PC-9 (cell line): Measurements from ENCODE around the gene ZMYND19. TPM values are rescaled to one million over a fixed set of nuclear protein-coding genes. Genes with fewer than 3 reads are reported as not detected.
A peak's percentile ranks its signal among the peaks of the same experiment; 100 is the strongest.
"Not testable (repeated sequence)": the region's sequence is repeated elsewhere in the genome, so short reads cannot be mapped to it uniquely, and the experiment has no call there.

Experiments used
- BruUV-seq: library from RNA; stranded (reverse); fragments of 400-500 nt; replicated peaks from 2 replicates; lab custom pipeline; 2021; lab: Mats Ljungman, UMichigan
- CTCF ChIA-PET: fragments of 300-600 bp; sonication (Branson Sonifier 250); formaldehyde crosslinking; loops from one replicate; lab custom pipeline; 2022; ENCODE audit warnings: antibody characterized with exemption; lab: Charles Lee
- POLR2A ChIA-PET: fragments of 300-600 bp; sonication (Branson Sonifier 250); formaldehyde crosslinking; loops from one replicate; lab custom pipeline; 2022; ENCODE audit warnings: antibody characterized with exemption; ENCODE audit not compliant: unreplicated experiment; lab: Charles Lee
- DNase-seq, 2 experiments: peaks; one replicate each; pipeline versions ENCODE4 v3.0.0 to v3.0.0-alpha.2; 2015 to 2022; ENCODE audit warnings: mixed read lengths in 1 of 2
- H2AFZ ChIP-seq: fragments of 200-600 bp; sonication (generic); 2 replicates; pipeline ENCODE4 v1.8.1; 2017; ENCODE audit warnings: antibody characterized with exemption
- H3F3A ChIP-seq: fragments of 200-600 bp; sonication (generic); 2 replicates; pipeline ENCODE4 v1.8.1; 2017; ENCODE audit warnings: antibody characterized with exemption, mild to moderate bottlenecking, low read depth; ENCODE audit not compliant: insufficient read depth
- H3K27ac ChIP-seq: fragments of 200-600 bp; sonication (generic); 2 replicates; pipeline ENCODE4 v1.6.1; 2016; ENCODE audit warnings: mixed run types
- H3K27me3 ChIP-seq: fragments of 200-600 bp; sonication (generic); 2 replicates; pipeline ENCODE4 v1.6.1; 2016; ENCODE audit warnings: low read depth, mixed run types; ENCODE audit not compliant: insufficient read depth
- H3K36me3 ChIP-seq: fragments of 200-600 bp; sonication (generic); 2 replicates; pipeline ENCODE4 v1.6.1; 2016; ENCODE audit warnings: low read depth, mixed run types
- H3K4me1 ChIP-seq: fragments of 200-600 bp; sonication (generic); replicated peaks from 2 replicates; pipeline ENCODE4 v1.6.1; 2016; ENCODE audit warnings: mixed run types; ENCODE audit not compliant: insufficient read depth
- H3K4me2 ChIP-seq: fragments of 200-600 bp; sonication (generic); 2 replicates; pipeline ENCODE4 v1.6.1; 2017; ENCODE audit warnings: mixed run types
- H3K4me3 ChIP-seq: fragments of 200-600 bp; sonication (generic); 2 replicates; pipeline ENCODE4 v1.6.1; 2016; ENCODE audit warnings: mixed run types
- H3K79me2 ChIP-seq: fragments of 200-600 bp; sonication (generic); 2 replicates; pipeline ENCODE4 v1.6.1; 2017; ENCODE audit warnings: low read depth, mixed run types
- H3K9me2 ChIP-seq: fragments of 200-600 bp; sonication (generic); 2 replicates; pipeline ENCODE4 v1.8.1; 2017; ENCODE audit warnings: mild to moderate bottlenecking; ENCODE audit not compliant: insufficient read depth
- H3K9me3 ChIP-seq: fragments of 200-600 bp; sonication (generic); 2 replicates; pipeline ENCODE4 v1.8.1; 2016; ENCODE audit warnings: low read depth; ENCODE audit not compliant: insufficient read depth
- H4K20me1 ChIP-seq: fragments of 200-600 bp; sonication (generic); 2 replicates; pipeline ENCODE4 v1.8.1; 2017; ENCODE audit not compliant: insufficient read depth
- CTCF ChIP-seq: fragments of 200-600 bp; sonication (generic); conservative IDR thresholded peaks from 2 replicates; pipeline ENCODE4 v1.6.1; 2017; ENCODE audit warnings: mixed run types, antibody characterized with exemption, mild to moderate bottlenecking, moderate library complexity
- EZH2 ChIP-seq: fragments of 200-600 bp; sonication (generic); IDR thresholded peaks from 2 replicates; pipeline ENCODE4 v1.8.0; 2017; ENCODE audit warnings: antibody characterized with exemption, low read depth
- intact Hi-C: fragments of 100-400 bp; cut with micrococcal nuclease; formaldehyde crosslinking; loops from one replicate; pipeline ENCODE4 v1.10.0; 2022; ENCODE audit not compliant: unreplicated experiment
- total RNA-seq: library from RNA; stranded (reverse); gene quantifications from 2 replicates; pipeline ENCODE4 v1.2.3, GENCODE V29; 2021

The ZMYND19 gene
- total RNA-seq, 1 experiment from 2014 or later = 47.7 TPM

GRCh38 chr9:137552022-137552768 is 38.1 kb downstream of the ZMYND19 start:
- peak overlapping the region; percentile 74; the same call in 1 of the 2 replicates for H2AFZ ChIP-seq
- peaks cover 39% of the 10 kb centered on the region for H3F3A ChIP-seq
- DNase-seq = no peak
- peak overlapping the region; percentile 82 for H3K4me3 ChIP-seq
- H3K4me2 ChIP-seq = peak overlapping the region; percentile 82
- no peaks in the 10 kb centered on the region for H3K9me3 ChIP-seq
- H3K79me2 ChIP-seq = no peaks in the 10 kb centered on the region
- intact Hi-C loops = loop anchor here (5.0 kb wide), 1 partner anchor 60 kb away; no protein-coding TSS in a partner anchor
- H4K20me1 ChIP-seq = peaks cover 14% of the 10 kb centered on the region; the same call in 1 of the 2 replicates
- no peaks in the 10 kb centered on the region for H3K36me3 ChIP-seq
- BruUV-seq = TSS peak; percentile 97
- TF ChIP-seq CTCF = no peak
- no peak for TF ChIP-seq EZH2
- ChIA-PET CTCF (interaction anchor here (0.6 to 0.7 kb wide), 3 partner anchors 39 to 227 kb away, joined by 3 to 16 read pairs (median 8); no protein-coding TSS in a partner anchor), POLR2A (interaction anchor here (0.6 kb wide), 1 partner anchor 258 kb away, joined by 24 read pairs; no protein-coding TSS in a partner anchor)
- H3K27me3 ChIP-seq = no peaks in the 10 kb centered on the region
- peaks cover 8% of the 10 kb centered on the region for H3K4me1 ChIP-seq
- no peak overlapping the region for H3K27ac ChIP-seq
- no peaks in the 10 kb centered on the region for H3K9me2 ChIP-seq

- intact Hi-C loops = loop anchor here (1.0 to 5.0 kb wide), 2 partner anchors 61 to 257 kb away; no protein-coding TSS in a partner anchor
- no TSS peak for BruUV-seq
- POLR2A ChIA-PET = interaction anchor here (0.6 to 0.8 kb wide), 2 partner anchors 257 to 573 kb away, joined by 14 to 24 read pairs; no protein-coding TSS in a partner anchor
Measured at GRCh38 chr9:137551264-137552021, 38.9 kb downstream of the ZMYND19 start, which contains the start of gene MRPL41. MRPL41 (plus strand) TSS chr9:137551879; CDS start chr9:137552082, 203 bp downstream.

GRCh38 chr9:137550958-137551263 is 39.4 kb downstream of the ZMYND19 start:
- CTCF ChIA-PET, H3K9me2 ChIP-seq, DNase-seq, H3K27ac ChIP-seq, H3K9me3 ChIP-seq, H3K79me2 ChIP-seq, H3K4me1 ChIP-seq, H3K36me3 ChIP-seq, H3K27me3 ChIP-seq, BruUV-seq: not testable (repeated sequence)
- peaks cover 39% of the 10 kb centered on the region for H3F3A ChIP-seq
- POLR2A ChIA-PET = interaction anchor here (0.6 to 0.8 kb wide), 2 partner anchors 10 to 572 kb away, joined by 4 to 14 read pairs; no protein-coding TSS in a partner anchor
- H3K4me3 ChIP-seq = peak overlapping the region; percentile 75
- peaks cover 14% of the 10 kb centered on the region; the same call in 1 of the 2 replicates for H4K20me1 ChIP-seq
- peak overlapping the region; percentile 86 for H2AFZ ChIP-seq
- intact Hi-C loops = loop anchor here (1.0 to 5.0 kb wide), 2 partner anchors 61 to 257 kb away; no protein-coding TSS in a partner anchor
- H3K4me2 ChIP-seq = peak overlapping the region; percentile 82

More at GRCh38 chr9:137551264-137552021, 38.9 kb downstream of the ZMYND19 start, which contains the start of gene MRPL41:
- H3F3A ChIP-seq = peaks cover 39% of the 10 kb centered on the region
- H3K36me3 ChIP-seq = no peaks in the 10 kb centered on the region
- H3K4me1 ChIP-seq = peaks cover 8% of the 10 kb centered on the region
- H3K9me3 ChIP-seq = no peaks in the 10 kb centered on the region
- peak; percentile 49 for TF ChIP-seq CTCF
- no peak for TF ChIP-seq EZH2
- CTCF ChIA-PET = interaction anchor here (0.6 to 0.7 kb wide), 2 partner anchors 40 to 98 kb away, joined by 8 to 16 read pairs; no protein-coding TSS in a partner anchor
- peak within 1 kb of the TSS; percentile 82 for H3K4me3 ChIP-seq
- H4K20me1 ChIP-seq = peaks cover 14% of the 10 kb centered on the region; the same call in 1 of the 2 replicates
- no peaks in the 10 kb centered on the region for H3K27me3 ChIP-seq
- peak; percentile 79 to 96 for DNase-seq
- peak within 1 kb of the TSS; percentile 86 for H2AFZ ChIP-seq
- no peaks in the 10 kb centered on the region for H3K9me2 ChIP-seq
- peak within 1 kb of the TSS; percentile 82 for H3K4me2 ChIP-seq
- no peaks in the 10 kb centered on the region for H3K79me2 ChIP-seq
- no peak within 1 kb of the TSS for H3K27ac ChIP-seq
